ENCODE data around the gene LAMA3. TPM values are rescaled to one million over a fixed set of nuclear protein-coding genes. Genes with fewer than 3 reads are reported as not detected.
"Not testable (repeated sequence)": the region's sequence is repeated elsewhere in the genome, so short reads cannot be mapped to it uniquely, and the experiment has no call there.

The LAMA3 gene
- total RNA-seq, 1 donor from 2014 or later = not detected

GRCh38 chr18:23702606-23703005 lies 13.4 kb downstream of the LAMA3 start:
- H3K27me3 Mint-ChIP-seq (ENCODE audit: insufficient read depth) = peaks cover 26% of the 10 kb centered on the region
- H3K4me3 Mint-ChIP-seq = no peak overlapping the region
- H3K9me3 Mint-ChIP-seq = peaks cover 4% of the 10 kb centered on the region
- intact Hi-C loops (cut with micrococcal nuclease) = loop anchor here (1.0 to 2.0 kb wide), 3 partner anchors 80 to 204 kb away; no protein-coding TSS in a partner anchor
- no peaks in the 10 kb centered on the region for H3K36me3 Mint-ChIP-seq (ENCODE audit: low read depth)
- no peak for DNase-seq (ENCODE audit: low spot score)
- H3K4me1 Mint-ChIP-seq (ENCODE audit: low read depth) = no peaks in the 10 kb centered on the region
- H3K27ac Mint-ChIP-seq = peak overlapping the region; percentile 19

DNA sequence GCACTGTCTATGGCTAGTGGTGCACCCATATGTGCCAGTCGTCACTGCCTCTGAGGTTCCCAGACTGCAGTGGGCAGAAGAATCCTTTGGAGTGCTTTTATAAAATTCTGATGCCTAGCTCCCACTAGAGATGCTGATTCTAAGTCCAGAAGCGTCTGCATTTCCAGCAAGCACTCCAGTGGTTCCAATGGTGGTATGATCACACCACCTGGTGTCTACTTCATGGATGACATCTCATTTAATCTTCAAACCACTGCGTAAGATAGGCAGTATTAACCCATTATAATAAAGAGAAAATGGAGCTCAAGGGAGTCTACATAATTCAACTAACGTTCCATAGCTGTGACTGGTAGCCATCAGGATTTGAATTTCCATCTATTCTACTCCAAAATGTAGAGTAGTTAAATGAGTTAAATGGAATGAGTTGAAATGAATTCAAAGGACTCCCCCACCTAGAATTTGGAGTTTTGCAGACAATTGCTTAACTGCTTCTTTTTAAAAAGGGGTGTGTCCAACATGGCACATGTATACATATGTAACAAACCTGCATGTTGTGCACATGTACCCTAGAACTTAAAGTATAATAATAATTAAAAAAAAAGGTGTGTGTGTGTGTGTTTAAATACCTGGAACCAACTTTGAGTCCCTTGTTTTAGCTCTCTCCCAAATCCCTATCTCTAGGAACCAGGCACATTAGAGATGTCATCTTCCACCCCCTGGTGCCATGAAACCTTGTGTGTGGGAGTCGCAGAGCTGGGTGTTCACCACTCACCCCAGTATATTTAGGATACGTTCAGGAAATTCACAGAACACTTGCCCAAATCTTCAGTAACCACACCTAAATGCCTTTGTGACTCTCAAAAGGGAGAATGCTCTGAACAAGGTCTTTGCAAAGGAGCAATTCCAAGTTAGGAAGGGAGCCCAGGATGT lies 14.1 kb downstream of the LAMA3 start:
- Mint-ChIP-seq H3K9me3 (peaks cover 10% of the 10 kb centered on the region), H3K27me3 (ENCODE audit: insufficient read depth) (peaks cover 31% of the 10 kb centered on the region), H3K36me3 (ENCODE audit: low read depth) (no peaks in the 10 kb centered on the region), H3K4me3 (no peak overlapping the region), H3K27ac (no peak overlapping the region), H3K4me1 (ENCODE audit: low read depth) (no peaks in the 10 kb centered on the region)
- intact Hi-C loops (cut with micrococcal nuclease) = loop anchor here (1.0 to 2.0 kb wide), 3 partner anchors 81 to 205 kb away; no protein-coding TSS in a partner anchor
- DNase-seq (ENCODE audit: low spot score) = no peak

DNA sequence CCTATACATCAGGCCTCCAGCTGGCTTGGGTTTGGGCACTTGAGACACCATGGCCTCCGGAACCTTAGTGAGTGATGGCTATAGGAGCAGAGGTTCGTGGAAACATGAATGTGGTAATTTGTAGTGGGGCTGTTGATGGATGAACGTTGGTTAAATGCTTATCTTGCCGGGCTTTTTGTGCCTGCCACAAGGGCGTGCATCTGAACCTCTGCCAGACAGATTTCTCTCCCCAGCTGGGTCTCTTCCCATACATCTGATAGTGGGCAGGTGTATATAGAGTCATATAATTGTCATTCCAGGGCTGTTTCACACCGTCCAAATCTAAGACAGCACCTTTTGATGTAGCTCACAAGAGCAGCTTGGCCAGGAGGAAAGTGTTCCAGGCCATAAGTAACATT lies 14.7 kb downstream of the LAMA3 start:
- no peaks in the 10 kb centered on the region for H3K4me1 Mint-ChIP-seq (ENCODE audit: low read depth)
- H3K36me3 Mint-ChIP-seq (ENCODE audit: low read depth) = no peaks in the 10 kb centered on the region
- H3K27me3 Mint-ChIP-seq (ENCODE audit: insufficient read depth) = peaks cover 31% of the 10 kb centered on the region
- intact Hi-C loops (cut with micrococcal nuclease) = loop anchor here (1.0 to 2.0 kb wide), 3 partner anchors 82 to 205 kb away; no protein-coding TSS in a partner anchor
- H3K9me3 Mint-ChIP-seq = peaks cover 10% of the 10 kb centered on the region
- DNase-seq (ENCODE audit: low spot score) = no peak
- no peak overlapping the region for H3K27ac Mint-ChIP-seq
- H3K4me3 Mint-ChIP-seq = no peak overlapping the region

- no peak for DNase-seq (ENCODE audit: low spot score)
- no peaks in the 10 kb centered on the region for H3K36me3 Mint-ChIP-seq (ENCODE audit: low read depth)
- H3K9me3 Mint-ChIP-seq = peaks cover 15% of the 10 kb centered on the region
- intact Hi-C loops (cut with micrococcal nuclease) = no loop called here
- H3K27ac Mint-ChIP-seq = no peak overlapping the region
- H3K27me3 Mint-ChIP-seq (ENCODE audit: insufficient read depth) = peaks cover 34% of the 10 kb centered on the region
- H3K4me3 Mint-ChIP-seq = no peak overlapping the region
- H3K4me1 Mint-ChIP-seq (ENCODE audit: low read depth) = no peaks in the 10 kb centered on the region
Measured at GRCh38 chr18:23704806-23705205, 15.6 kb downstream of the LAMA3 start.

DNA sequence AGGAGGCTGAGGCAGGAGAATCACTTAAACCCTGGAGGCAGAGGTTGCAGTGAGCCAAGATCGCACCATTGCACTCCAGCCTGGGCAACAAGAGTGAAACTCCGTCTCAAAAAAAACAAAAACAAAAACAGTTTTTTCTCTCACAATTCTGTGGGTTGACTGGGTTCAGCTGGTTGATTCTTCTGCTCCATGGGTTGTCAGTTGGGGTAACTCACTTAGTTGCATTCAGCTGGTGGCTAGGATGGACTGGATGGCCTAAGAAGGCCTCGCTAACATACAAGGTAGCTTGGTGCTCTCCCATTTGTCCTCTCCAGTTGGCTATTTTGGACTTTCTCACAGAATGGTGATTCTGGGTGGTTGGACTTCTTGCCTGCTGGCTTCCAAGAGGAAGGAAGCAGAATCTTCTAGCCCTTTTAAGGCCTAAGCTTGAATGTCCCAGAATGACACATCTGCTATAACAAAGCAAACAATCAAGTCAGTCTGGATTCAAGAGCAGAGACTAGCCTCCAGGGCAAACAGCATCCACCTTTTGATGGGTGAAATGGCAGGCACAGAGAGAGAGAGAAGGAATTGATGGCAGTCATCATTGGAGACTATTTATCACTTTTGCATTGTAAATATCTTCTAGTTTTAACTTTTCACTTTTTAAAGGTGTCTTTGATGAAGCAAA lies 17.9 kb downstream of the LAMA3 start:
- intact Hi-C loops (cut with micrococcal nuclease) = no loop called here
- Mint-ChIP-seq H3K27me3 (ENCODE audit: insufficient read depth) (peaks cover 22% of the 10 kb centered on the region), H3K9me3 (peaks cover 16% of the 10 kb centered on the region), H3K4me3 (no peak overlapping the region), H3K36me3 (ENCODE audit: low read depth) (no peaks in the 10 kb centered on the region), H3K27ac (no peak overlapping the region), H3K4me1 (ENCODE audit: low read depth) (peaks cover under 1% of the 10 kb centered on the region)
- DNase-seq (ENCODE audit: low spot score) = no peak

DNA sequence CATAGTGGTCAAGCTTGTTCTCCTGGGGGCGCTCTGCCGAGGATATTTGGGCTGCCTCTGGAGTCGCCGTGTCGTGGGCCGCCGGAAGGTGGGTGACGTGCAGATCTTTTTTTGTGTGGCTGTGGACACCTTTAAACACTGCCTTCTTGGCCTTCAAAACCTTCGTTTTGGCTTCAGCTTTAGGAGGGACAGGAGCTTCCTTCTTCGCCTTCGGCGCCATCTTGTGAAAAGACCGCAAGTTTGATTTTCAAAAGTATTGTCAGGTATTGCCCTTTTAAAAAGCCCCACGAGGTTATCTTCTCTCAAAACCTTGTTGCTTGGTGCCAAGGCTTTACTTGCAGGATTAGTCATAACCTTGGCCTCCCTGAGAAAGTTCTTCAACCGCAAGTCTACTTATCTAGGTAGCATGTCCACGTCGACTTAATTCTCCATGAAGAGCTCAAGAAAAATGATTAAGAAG lies 20.8 kb downstream of the LAMA3 start:
- intact Hi-C loops (cut with micrococcal nuclease) = no loop called here
- Mint-ChIP-seq H3K4me3 (no peak overlapping the region), H3K9me3 (peaks cover 20% of the 10 kb centered on the region), H3K36me3 (ENCODE audit: low read depth) (no peaks in the 10 kb centered on the region), H3K4me1 (ENCODE audit: low read depth) (peaks cover 13% of the 10 kb centered on the region), H3K27me3 (ENCODE audit: insufficient read depth) (peaks cover 19% of the 10 kb centered on the region), H3K27ac (no peak overlapping the region)
- DNase-seq (ENCODE audit: low spot score) = no peak

GRCh38 chr18:23710946-23711345 lies 21.7 kb downstream of the LAMA3 start:
- no peak for DNase-seq (ENCODE audit: low spot score)
- Mint-ChIP-seq H3K4me3 (no peak overlapping the region), H3K9me3 (peaks cover 20% of the 10 kb centered on the region), H3K4me1 (ENCODE audit: low read depth) (peaks cover 13% of the 10 kb centered on the region), H3K27ac (no peak overlapping the region), H3K27me3 (ENCODE audit: insufficient read depth) (peaks cover 15% of the 10 kb centered on the region), H3K36me3 (ENCODE audit: low read depth) (no peaks in the 10 kb centered on the region)
- intact Hi-C loops (cut with micrococcal nuclease) = no loop called here

DNA sequence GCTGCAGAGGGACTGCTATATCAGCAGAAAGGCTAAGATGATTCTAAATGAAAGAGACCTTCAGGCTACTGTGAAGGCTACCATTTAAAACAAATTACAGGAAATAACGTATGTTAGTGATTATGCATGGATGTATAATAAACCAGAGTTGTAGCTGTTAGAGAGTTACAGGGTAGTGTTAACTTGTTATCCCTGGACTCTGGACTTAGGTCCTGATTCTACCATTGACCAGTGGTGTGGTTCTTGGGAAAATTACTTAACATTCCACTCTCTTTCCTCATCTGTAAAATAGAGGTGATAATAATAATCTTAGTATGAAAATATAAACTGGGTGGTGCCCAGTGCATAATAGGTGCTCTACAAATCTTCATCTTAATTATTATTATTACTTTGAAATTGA lies 22.2 kb downstream of the LAMA3 start:
- no peaks in the 10 kb centered on the region for H3K36me3 Mint-ChIP-seq (ENCODE audit: low read depth)
- DNase-seq (ENCODE audit: low spot score) = no peak

GRCh38 chr18:23712445-23712844 lies 23.2 kb downstream of the LAMA3 start:
- Mint-ChIP-seq H3K27ac (no peak overlapping the region), H3K4me1 (ENCODE audit: low read depth) (peaks cover 13% of the 10 kb centered on the region), H3K27me3 (ENCODE audit: insufficient read depth) (peaks cover 16% of the 10 kb centered on the region), H3K9me3 (peaks cover 16% of the 10 kb centered on the region), H3K4me3 (no peak overlapping the region), H3K36me3 (ENCODE audit: low read depth) (no peaks in the 10 kb centered on the region)
- DNase-seq (ENCODE audit: low spot score) = no peak
- intact Hi-C loops (cut with micrococcal nuclease) = no loop called here

More for the DNA sequence above, 22.2 kb downstream of the LAMA3 start:
- Mint-ChIP-seq H3K4me3 (no peak overlapping the region), H3K27ac (no peak overlapping the region), H3K27me3 (ENCODE audit: insufficient read depth) (peaks cover 14% of the 10 kb centered on the region), H3K9me3 (peaks cover 20% of the 10 kb centered on the region), H3K4me1 (ENCODE audit: low read depth) (peaks cover 13% of the 10 kb centered on the region)
- intact Hi-C loops (cut with micrococcal nuclease) = no loop called here

DNA sequence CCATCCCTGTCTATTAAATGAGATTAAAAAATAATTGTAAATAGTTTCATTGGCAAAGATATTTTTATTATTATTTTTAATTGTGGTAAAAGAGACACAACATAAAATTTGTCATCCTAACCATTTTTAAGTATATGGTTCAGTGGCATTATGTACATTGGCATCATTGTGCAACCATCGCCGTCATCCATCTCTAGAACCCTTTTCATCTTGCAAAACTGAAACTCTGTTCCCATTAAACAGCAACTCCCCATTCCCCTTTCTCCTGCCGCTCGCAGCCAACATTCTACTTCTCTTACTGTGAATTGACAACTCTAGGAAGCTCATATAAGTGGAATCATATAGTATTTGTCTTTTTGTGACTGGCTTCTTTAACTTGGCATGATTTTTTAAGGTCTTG lies 25.3 kb downstream of the LAMA3 start:
- intact Hi-C loops (cut with micrococcal nuclease) = no loop called here
- Mint-ChIP-seq H3K4me1 (ENCODE audit: low read depth) (peaks cover 13% of the 10 kb centered on the region), H3K4me3 (no peak overlapping the region), H3K27me3 (ENCODE audit: insufficient read depth) (peaks cover 16% of the 10 kb centered on the region), H3K9me3 (peaks cover 7% of the 10 kb centered on the region), H3K36me3 (ENCODE audit: low read depth) (no peaks in the 10 kb centered on the region), H3K27ac (no peak overlapping the region)
- DNase-seq (ENCODE audit: low spot score) = no peak

GRCh38 chr18:23716079-23716478 lies 26.8 kb downstream of the LAMA3 start:
- H3K9me3 Mint-ChIP-seq; H3K36me3 Mint-ChIP-seq (ENCODE audit: low read depth); intact Hi-C loops (cut with micrococcal nuclease); DNase-seq (ENCODE audit: low spot score); H3K4me3 Mint-ChIP-seq; H3K27ac Mint-ChIP-seq: not testable (repeated sequence)
- Mint-ChIP-seq H3K27me3 (ENCODE audit: insufficient read depth) (peaks cover 19% of the 10 kb centered on the region), H3K4me1 (ENCODE audit: low read depth) (peaks cover 13% of the 10 kb centered on the region)

DNA sequence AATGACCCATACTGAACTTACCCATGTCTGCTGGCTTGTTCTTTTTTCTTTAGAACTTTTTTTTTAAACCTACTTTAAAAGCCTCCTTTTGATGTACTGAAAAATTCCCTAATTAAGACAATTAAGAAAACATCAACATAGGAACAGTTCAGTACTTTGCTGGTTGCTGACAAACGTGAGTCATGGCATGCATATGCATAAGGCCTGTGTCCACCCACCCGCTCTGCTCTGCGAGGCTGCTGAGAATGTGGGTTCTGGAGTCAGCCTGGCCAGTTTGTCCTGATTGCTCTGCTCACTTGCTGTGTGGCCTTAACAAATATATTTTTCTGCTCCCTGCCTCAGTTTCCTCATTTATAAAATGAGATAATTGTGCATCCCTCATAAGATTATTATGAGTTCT lies 27.3 kb downstream of the LAMA3 start:
- H3K27me3 Mint-ChIP-seq (ENCODE audit: insufficient read depth) = peaks cover 21% of the 10 kb centered on the region
- intact Hi-C loops (cut with micrococcal nuclease) = no loop called here
- H3K27ac Mint-ChIP-seq = no peak overlapping the region
- no peaks in the 10 kb centered on the region for H3K36me3 Mint-ChIP-seq (ENCODE audit: low read depth)
- DNase-seq (ENCODE audit: low spot score) = no peak
- H3K9me3 Mint-ChIP-seq = peaks cover 4% of the 10 kb centered on the region
- H3K4me3 Mint-ChIP-seq = no peak overlapping the region
- H3K4me1 Mint-ChIP-seq (ENCODE audit: low read depth) = peaks cover 13% of the 10 kb centered on the region

DNA sequence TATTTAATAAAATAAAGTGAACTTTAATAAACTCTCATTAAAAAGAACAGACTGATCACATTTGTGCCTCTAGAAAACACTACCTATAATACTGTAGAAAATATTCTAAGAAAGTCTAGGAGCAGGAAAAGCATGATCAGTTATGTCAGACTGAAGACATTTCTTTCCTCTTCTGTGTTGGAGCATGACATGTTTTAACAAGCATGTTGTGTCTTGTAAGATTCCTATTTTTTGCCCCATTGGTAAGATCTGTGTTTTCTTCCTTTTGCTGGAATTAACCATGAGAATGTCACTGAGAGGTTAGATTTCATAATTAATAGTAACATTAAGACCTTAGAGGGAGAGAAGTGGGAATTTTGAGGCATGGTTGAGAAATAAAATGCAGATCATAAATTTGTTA lies 27.7 kb downstream of the LAMA3 start:
- Mint-ChIP-seq H3K27me3 (ENCODE audit: insufficient read depth) (peaks cover 26% of the 10 kb centered on the region), H3K9me3 (peaks cover 4% of the 10 kb centered on the region), H3K4me1 (ENCODE audit: low read depth) (peaks cover 13% of the 10 kb centered on the region), H3K36me3 (ENCODE audit: low read depth) (no peaks in the 10 kb centered on the region), H3K27ac (no peak overlapping the region), H3K4me3 (no peak overlapping the region)
- no peak for DNase-seq (ENCODE audit: low spot score)
- intact Hi-C loops (cut with micrococcal nuclease) = no loop called here
